ENCODE results near the gene GPC5. TPM values are rescaled to one million over a fixed set of nuclear protein-coding genes. Genes with fewer than 3 reads are reported as not detected.

The GPC5 gene
- total RNA-seq, 1 donor from 2014 or later = 0.24 TPM

DNA sequence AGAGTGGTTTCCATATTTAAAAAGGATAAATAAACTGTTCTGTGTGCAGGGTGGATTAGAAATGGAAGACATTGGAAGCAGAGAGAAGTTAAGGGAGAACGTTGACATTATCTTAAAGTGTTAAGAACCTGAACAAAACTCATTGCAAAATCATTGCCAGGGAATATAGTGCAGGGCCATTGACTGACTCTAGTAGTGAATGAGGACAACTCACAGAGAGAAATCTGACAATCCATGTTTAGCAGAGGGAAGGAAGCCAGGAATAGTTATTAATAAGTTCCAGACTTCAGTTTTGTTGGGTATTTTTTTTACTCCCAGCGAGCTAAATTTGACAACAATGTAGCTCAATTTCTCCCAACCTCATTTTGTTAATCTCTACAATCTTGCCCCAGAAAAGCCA, 1273.4 kb downstream of the GPC5 start:
- peaks cover 11% of the 10 kb centered on the region for H3K9me3 Mint-ChIP-seq
- CTCF ChIA-PET = no interaction called here
- intact Hi-C loops (cut with micrococcal nuclease) = no loop called here
- DNase-seq = no peak
- H3K27me3 Mint-ChIP-seq = no peaks in the 10 kb centered on the region
- POLR2A ChIA-PET = no interaction called here
- no peaks in the 10 kb centered on the region for H3K4me1 Mint-ChIP-seq
- H3K4me3 Mint-ChIP-seq = no peak overlapping the region
- H3K27ac Mint-ChIP-seq = no peak overlapping the region
- ATAC-seq (ENCODE audit: low read depth) = no peak
- H3K36me3 Mint-ChIP-seq (ENCODE audit: low read depth) = no peaks in the 10 kb centered on the region
- TF ChIP-seq, protein P1, sequence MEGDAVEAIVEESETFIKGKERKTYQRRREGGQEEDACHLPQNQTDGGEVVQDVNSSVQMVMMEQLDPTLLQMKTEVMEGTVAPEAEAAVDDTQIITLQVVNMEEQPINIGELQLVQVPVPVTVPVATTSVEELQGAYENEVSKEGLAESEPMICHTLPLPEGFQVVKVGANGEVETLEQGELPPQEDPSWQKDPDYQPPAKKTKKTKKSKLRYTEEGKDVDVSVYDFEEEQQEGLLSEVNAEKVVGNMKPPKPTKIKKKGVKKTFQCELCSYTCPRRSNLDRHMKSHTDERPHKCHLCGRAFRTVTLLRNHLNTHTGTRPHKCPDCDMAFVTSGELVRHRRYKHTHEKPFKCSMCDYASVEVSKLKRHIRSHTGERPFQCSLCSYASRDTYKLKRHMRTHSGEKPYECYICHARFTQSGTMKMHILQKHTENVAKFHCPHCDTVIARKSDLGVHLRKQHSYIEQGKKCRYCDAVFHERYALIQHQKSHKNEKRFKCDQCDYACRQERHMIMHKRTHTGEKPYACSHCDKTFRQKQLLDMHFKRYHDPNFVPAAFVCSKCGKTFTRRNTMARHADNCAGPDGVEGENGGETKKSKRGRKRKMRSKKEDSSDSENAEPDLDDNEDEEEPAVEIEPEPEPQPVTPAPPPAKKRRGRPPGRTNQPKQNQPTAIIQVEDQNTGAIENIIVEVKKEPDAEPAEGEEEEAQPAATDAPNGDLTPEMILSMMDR (IDR thresholded peaks at IDR 0.05) = no peak

DNA sequence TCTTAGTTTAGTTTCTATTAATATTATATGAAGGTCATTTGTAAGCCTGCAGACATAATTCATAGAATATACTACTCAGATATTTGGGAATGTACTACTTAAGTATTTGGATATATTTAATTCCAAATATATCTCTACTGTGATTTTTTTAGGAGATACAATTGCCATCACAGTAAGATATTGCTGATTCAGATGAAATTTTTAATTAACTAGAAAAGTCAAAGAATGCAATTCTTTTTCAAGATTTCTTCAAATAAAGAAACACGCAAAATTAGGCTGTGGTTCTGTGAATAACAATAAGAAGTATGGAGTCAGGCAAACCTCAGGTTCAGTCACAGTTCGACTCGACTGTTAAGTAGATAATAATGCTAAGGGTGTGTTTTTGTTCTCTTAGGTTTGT, 1277.8 kb downstream of the GPC5 start:
- CTCF ChIA-PET = no interaction called here
- H3K36me3 Mint-ChIP-seq (ENCODE audit: low read depth) = no peaks in the 10 kb centered on the region

DNA sequence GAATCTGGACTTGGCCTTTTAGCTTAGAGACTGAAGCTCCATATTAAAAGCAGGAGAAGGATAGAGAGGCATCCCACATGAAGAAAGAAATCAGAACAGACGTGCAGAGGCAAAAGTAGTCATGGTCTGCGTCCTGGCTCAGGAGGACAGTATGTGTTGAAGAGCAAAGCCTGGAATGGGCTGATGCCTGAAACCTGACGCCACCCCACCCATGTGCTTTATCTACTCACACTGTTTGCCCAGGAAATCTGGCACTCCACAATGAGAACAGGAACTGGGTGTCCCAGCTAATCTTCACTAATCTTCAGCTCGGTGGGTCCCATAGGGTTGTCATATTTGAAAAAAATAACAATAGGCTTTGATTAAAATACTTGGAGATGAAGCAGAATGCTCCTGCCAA, 1279.2 kb downstream of the GPC5 start:
- H3K36me3 Mint-ChIP-seq (ENCODE audit: low read depth) = no peaks in the 10 kb centered on the region
- H3K4me3 Mint-ChIP-seq = no peak overlapping the region
- intact Hi-C loops (cut with micrococcal nuclease) = no loop called here
- H3K27ac Mint-ChIP-seq = no peak overlapping the region
- no peaks in the 10 kb centered on the region for H3K4me1 Mint-ChIP-seq
- no peaks in the 10 kb centered on the region for H3K27me3 Mint-ChIP-seq
- ATAC-seq (ENCODE audit: low read depth) = no peak
- peaks cover 20% of the 10 kb centered on the region for H3K9me3 Mint-ChIP-seq
- TF ChIP-seq, protein P1 (IDR thresholded peaks at IDR 0.05) = no peak
- POLR2A ChIA-PET = no interaction called here
- CTCF ChIA-PET = no interaction called here
- no peak for DNase-seq

More for the DNA sequence above, 1277.8 kb downstream of the GPC5 start:
- ATAC-seq (ENCODE audit: low read depth) (no peak), DNase-seq (no peak)
- no peaks in the 10 kb centered on the region for H3K4me1 Mint-ChIP-seq
- no peak overlapping the region for H3K27ac Mint-ChIP-seq
- TF ChIP-seq, protein P1 (IDR thresholded peaks at IDR 0.05) = no peak
- H3K4me3 Mint-ChIP-seq = no peak overlapping the region
- POLR2A ChIA-PET = no interaction called here
- intact Hi-C loops (cut with micrococcal nuclease) = no loop called here
- no peaks in the 10 kb centered on the region for H3K27me3 Mint-ChIP-seq
- peaks cover 19% of the 10 kb centered on the region for H3K9me3 Mint-ChIP-seq

DNA sequence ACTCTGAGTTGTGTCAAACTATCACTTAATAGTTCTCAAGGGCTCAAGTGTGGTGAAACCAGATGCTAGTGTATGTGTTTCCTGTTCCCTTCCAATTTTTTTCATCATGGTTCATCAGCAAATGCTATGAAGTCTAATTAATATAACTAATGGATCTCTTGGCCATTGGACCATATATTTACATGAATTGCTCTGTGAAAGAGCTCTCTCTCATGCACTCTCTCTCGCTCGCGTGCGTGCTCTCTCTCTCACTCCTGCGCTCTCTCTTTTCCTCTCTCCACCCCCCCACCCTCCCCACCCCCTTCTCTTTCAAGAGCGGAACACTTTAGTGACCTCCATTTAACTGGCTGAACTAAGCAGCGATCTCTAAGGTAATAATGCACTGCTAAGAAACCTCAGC, 1281.2 kb downstream of the GPC5 start:
- Mint-ChIP-seq H3K27me3 (no peaks in the 10 kb centered on the region), H3K9me3 (peaks cover 23% of the 10 kb centered on the region), H3K27ac (no peak overlapping the region), H3K4me1 (no peaks in the 10 kb centered on the region), H3K36me3 (ENCODE audit: low read depth) (no peaks in the 10 kb centered on the region), H3K4me3 (no peak overlapping the region)
- ChIA-PET POLR2A (no interaction called here), CTCF (no interaction called here)
- intact Hi-C loops (cut with micrococcal nuclease) = no loop called here
- DNase-seq = no peak
- TF ChIP-seq, protein P1 (IDR thresholded peaks at IDR 0.05) = no peak
- no peak for ATAC-seq (ENCODE audit: low read depth)

DNA sequence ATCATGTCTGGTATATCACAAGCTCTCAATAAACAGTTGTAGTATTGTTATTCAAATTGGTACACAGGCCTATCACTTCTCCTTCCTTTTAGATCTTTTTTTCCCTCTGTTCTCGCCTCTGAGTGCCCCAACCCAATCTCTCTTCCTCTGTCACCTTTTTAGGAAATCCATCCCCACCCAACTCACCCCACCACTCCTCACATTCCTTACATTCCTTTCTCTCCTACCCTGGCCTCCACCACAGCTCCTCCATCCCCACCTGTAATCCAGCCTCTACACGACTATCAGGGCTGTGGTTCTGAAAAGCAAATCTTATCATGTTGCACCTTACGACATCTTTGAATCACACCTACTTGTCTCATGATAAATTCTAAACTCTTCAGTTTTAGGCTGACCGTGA, 1282.8 kb downstream of the GPC5 start:
- ChIA-PET POLR2A (no interaction called here), CTCF (no interaction called here)
- Mint-ChIP-seq H3K36me3 (ENCODE audit: low read depth) (no peaks in the 10 kb centered on the region), H3K27me3 (no peaks in the 10 kb centered on the region), H3K27ac (no peak overlapping the region), H3K9me3 (peaks cover 26% of the 10 kb centered on the region), H3K4me3 (no peak overlapping the region), H3K4me1 (no peaks in the 10 kb centered on the region)
- DNase-seq (no peak), ATAC-seq (ENCODE audit: low read depth) (no peak)
- intact Hi-C loops (cut with micrococcal nuclease) = no loop called here
- TF ChIP-seq, protein P1 (IDR thresholded peaks at IDR 0.05) = no peak
